ENCODE results near the gene E2F2. TPM values are rescaled to one million over a fixed set of nuclear protein-coding genes. Genes with fewer than 3 reads are reported as not detected.

Gene E2F2
- total and polyA plus RNA-seq, 2 of the 13 experiments (the other 11 are each of a cell fraction or from before 2014, with no cell fraction given), result 0.65 to 6.6 TPM

DNA sequence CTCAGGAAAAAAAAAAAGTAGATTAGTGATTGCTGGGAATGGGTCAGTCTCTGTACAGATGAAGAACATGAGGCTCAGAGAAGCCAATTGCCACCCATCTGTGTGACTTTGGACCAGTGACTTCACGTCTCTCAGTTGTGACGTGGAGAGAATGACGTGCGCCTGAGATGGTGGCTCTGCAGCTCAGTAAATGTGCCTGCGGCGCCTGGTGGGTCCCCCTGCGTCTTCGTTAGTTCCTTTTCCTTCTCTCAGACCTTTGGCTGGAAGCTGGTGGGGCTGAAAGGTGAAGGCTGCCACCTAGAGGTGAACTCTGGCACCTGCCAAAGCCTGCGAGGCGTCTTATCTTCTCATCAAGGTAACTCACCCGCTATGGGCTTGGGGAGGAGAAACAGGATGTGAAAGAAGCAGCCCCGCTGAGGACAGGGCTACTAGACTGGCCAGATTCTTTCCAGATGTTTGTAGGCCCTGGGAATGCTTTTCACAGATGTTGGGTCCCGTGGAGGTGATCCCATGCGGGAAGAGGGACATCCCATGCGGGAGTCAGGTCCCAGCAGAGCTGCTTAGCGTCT, 8.7 kb upstream of the E2F2 start (continued):
- TF ChIP-seq ZBTB7B (CRISPR knock-in tag; IDR thresholded peaks at IDR 0.05) (0 out of 2 replicates have a peak, but pooled peaks have one; percentile 24), ZNF138 (CRISPR knock-in tag; IDR thresholded peaks at IDR 0.05; ENCODE audit: low read depth) (0 out of 2 replicates have a peak, but pooled peaks have one; percentile 29), ZNF724P (CRISPR knock-in tag; IDR thresholded peaks at IDR 0.05; ENCODE audit: borderline replicate concordance) (no peak), STAG1 (CRISPR knock-in tag; IDR thresholded peaks at IDR 0.05) (peak; percentile 94), KDM3A (CRISPR knock-in tag; IDR thresholded peaks at IDR 0.05; ENCODE audit: low read depth) (peak; percentile 87; the same call in 1 of the 2 replicates), MIXL1 (CRISPR knock-in tag; IDR thresholded peaks at IDR 0.05) (no peak), ZSCAN31 (CRISPR knock-in tag; IDR thresholded peaks at IDR 0.05; ENCODE audit: low read depth) (no peak), SSRP1 (CRISPR knock-in tag; IDR thresholded peaks at IDR 0.05) (no peak), ZNF605 (CRISPR knock-in tag; IDR thresholded peaks at IDR 0.05) (peak; percentile 30; the same call in 1 of the 2 replicates), SAP130 (CRISPR knock-in tag; IDR thresholded peaks at IDR 0.05; ENCODE audit: low read depth) (peak; percentile 44; the same call in 1 of the 2 replicates), HMGA1 (CRISPR knock-in tag; conservative IDR thresholded peaks at IDR 0.05) (no peak), GLI4 (CRISPR knock-in tag; IDR thresholded peaks at IDR 0.05; ENCODE audit: borderline replicate concordance) (no peak), ARHGAP35 (CRISPR knock-in tag; IDR thresholded peaks at IDR 0.05; ENCODE audit: borderline replicate concordance) (0 out of 2 replicates have a peak, but pooled peaks have one; percentile 40), ZBTB20 (CRISPR knock-in tag; IDR thresholded peaks at IDR 0.05; ENCODE audit: borderline replicate concordance, low read depth) (peak; percentile 27; the same call in 1 of the 2 replicates), SOX5 (CRISPR knock-in tag; IDR thresholded peaks at IDR 0.05; ENCODE audit: borderline replicate concordance) (0 out of 2 replicates have a peak, but pooled peaks have one; percentile 25), ZFAT (CRISPR knock-in tag; conservative IDR thresholded peaks at IDR 0.05) (no peak)
- TF ChIP-seq, protein P1, sequence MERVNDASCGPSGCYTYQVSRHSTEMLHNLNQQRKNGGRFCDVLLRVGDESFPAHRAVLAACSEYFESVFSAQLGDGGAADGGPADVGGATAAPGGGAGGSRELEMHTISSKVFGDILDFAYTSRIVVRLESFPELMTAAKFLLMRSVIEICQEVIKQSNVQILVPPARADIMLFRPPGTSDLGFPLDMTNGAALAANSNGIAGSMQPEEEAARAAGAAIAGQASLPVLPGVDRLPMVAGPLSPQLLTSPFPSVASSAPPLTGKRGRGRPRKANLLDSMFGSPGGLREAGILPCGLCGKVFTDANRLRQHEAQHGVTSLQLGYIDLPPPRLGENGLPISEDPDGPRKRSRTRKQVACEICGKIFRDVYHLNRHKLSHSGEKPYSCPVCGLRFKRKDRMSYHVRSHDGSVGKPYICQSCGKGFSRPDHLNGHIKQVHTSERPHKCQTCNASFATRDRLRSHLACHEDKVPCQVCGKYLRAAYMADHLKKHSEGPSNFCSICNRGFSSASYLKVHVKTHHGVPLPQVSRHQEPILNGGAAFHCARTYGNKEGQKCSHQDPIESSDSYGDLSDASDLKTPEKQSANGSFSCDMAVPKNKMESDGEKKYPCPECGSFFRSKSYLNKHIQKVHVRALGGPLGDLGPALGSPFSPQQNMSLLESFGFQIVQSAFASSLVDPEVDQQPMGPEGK (CRISPR knock-in tag; IDR thresholded peaks at IDR 0.05), result peak; percentile 57
- TF ChIP-seq, protein P2, sequence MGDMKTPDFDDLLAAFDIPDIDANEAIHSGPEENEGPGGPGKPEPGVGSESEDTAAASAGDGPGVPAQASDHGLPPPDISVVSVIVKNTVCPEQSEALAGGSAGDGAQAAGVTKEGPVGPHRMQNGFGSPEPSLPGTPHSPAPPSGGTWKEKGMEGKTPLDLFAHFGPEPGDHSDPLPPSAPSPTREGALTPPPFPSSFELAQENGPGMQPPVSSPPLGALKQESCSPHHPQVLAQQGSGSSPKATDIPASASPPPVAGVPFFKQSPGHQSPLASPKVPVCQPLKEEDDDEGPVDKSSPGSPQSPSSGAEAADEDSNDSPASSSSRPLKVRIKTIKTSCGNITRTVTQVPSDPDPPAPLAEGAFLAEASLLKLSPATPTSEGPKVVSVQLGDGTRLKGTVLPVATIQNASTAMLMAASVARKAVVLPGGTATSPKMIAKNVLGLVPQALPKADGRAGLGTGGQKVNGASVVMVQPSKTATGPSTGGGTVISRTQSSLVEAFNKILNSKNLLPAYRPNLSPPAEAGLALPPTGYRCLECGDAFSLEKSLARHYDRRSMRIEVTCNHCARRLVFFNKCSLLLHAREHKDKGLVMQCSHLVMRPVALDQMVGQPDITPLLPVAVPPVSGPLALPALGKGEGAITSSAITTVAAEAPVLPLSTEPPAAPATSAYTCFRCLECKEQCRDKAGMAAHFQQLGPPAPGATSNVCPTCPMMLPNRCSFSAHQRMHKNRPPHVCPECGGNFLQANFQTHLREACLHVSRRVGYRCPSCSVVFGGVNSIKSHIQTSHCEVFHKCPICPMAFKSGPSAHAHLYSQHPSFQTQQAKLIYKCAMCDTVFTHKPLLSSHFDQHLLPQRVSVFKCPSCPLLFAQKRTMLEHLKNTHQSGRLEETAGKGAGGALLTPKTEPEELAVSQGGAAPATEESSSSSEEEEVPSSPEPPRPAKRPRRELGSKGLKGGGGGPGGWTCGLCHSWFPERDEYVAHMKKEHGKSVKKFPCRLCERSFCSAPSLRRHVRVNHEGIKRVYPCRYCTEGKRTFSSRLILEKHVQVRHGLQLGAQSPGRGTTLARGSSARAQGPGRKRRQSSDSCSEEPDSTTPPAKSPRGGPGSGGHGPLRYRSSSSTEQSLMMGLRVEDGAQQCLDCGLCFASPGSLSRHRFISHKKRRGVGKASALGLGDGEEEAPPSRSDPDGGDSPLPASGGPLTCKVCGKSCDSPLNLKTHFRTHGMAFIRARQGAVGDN (CRISPR knock-in tag; IDR thresholded peaks at IDR 0.05), result peak; percentile 45; the same call in 1 of the 2 replicates
- TF ChIP-seq, protein P3, sequence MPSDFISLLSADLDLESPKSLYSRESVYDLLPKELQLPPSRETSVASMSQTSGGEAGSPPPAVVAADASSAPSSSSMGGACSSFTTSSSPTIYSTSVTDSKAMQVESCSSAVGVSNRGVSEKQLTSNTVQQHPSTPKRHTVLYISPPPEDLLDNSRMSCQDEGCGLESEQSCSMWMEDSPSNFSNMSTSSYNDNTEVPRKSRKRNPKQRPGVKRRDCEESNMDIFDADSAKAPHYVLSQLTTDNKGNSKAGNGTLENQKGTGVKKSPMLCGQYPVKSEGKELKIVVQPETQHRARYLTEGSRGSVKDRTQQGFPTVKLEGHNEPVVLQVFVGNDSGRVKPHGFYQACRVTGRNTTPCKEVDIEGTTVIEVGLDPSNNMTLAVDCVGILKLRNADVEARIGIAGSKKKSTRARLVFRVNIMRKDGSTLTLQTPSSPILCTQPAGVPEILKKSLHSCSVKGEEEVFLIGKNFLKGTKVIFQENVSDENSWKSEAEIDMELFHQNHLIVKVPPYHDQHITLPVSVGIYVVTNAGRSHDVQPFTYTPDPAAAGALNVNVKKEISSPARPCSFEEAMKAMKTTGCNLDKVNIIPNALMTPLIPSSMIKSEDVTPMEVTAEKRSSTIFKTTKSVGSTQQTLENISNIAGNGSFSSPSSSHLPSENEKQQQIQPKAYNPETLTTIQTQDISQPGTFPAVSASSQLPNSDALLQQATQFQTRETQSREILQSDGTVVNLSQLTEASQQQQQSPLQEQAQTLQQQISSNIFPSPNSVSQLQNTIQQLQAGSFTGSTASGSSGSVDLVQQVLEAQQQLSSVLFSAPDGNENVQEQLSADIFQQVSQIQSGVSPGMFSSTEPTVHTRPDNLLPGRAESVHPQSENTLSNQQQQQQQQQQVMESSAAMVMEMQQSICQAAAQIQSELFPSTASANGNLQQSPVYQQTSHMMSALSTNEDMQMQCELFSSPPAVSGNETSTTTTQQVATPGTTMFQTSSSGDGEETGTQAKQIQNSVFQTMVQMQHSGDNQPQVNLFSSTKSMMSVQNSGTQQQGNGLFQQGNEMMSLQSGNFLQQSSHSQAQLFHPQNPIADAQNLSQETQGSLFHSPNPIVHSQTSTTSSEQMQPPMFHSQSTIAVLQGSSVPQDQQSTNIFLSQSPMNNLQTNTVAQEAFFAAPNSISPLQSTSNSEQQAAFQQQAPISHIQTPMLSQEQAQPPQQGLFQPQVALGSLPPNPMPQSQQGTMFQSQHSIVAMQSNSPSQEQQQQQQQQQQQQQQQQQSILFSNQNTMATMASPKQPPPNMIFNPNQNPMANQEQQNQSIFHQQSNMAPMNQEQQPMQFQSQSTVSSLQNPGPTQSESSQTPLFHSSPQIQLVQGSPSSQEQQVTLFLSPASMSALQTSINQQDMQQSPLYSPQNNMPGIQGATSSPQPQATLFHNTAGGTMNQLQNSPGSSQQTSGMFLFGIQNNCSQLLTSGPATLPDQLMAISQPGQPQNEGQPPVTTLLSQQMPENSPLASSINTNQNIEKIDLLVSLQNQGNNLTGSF (CRISPR knock-in tag; IDR thresholded peaks at IDR 0.05), result no peak

Data from HepG2 (cell line).